Prostate gland (tissue), 2 donors: ENCODE results near the gene ZNF134.

Experiments
- CTCF ChIP-seq, 4 experiments: fragments of 200-600 bp in 2 of 4; fragments of 450-650 bp in 2 of 4; sonication (generic) in 2 of 4; IDR thresholded peaks; 1 replicate in 3 of 4; 2 replicates in 1 of 4; pipeline ENCODE4 v1.5.1; 2016 to 2019; ENCODE audit warnings: antibody characterized with exemption in 4 of 4, mild to moderate bottlenecking in 2 of 4, moderate library complexity in 2 of 4
- POLR2A ChIP-seq: fragments of 450-650 bp; IDR thresholded peaks from one replicate; pipeline ENCODE4 v1.6.1; 2016; ENCODE audit warnings: antibody characterized with exemption, mild to moderate bottlenecking
- POLR2AphosphoS5 ChIP-seq: sonication (generic); formaldehyde crosslinking; IDR thresholded peaks from one replicate; pipeline ENCODE4 v1.6.1; 2017; ENCODE audit warnings: antibody characterized with exemption

GRCh38 chr19:57653689-57654088 is 39.6 kb downstream of the ZNF134 start:
- TF ChIP-seq POLR2A, result no peak
- TF ChIP-seq POLR2AphosphoS5, result no peak
- TF ChIP-seq CTCF (IDR thresholded peaks at IDR 0.05), result no peak
